D721Med (cell line): ENCODE results near the gene TPST2.

Source experiments
- DNase-seq: peaks from one replicate; pipeline ENCODE4 v3.0.0; 2011; ENCODE audit warnings: low spot score; ENCODE audit not compliant: insufficient read length
- FAIRE-seq: peaks from 2 replicates; lab custom pipeline; 2011; peaks lifted over from hg19 to GRCh38; lab: Jason Lieb, UNC
- TF ChIP-seq, protein P1 (sequence below): IDR thresholded peaks from 2 replicates; pipeline ENCODE4 v1.5.1; 2012; ENCODE audit warnings: mild to moderate bottlenecking, control low read depth; ENCODE audit not compliant: insufficient read depth; ENCODE audit errors: missing control alignments

Gene TPST2

DNA sequence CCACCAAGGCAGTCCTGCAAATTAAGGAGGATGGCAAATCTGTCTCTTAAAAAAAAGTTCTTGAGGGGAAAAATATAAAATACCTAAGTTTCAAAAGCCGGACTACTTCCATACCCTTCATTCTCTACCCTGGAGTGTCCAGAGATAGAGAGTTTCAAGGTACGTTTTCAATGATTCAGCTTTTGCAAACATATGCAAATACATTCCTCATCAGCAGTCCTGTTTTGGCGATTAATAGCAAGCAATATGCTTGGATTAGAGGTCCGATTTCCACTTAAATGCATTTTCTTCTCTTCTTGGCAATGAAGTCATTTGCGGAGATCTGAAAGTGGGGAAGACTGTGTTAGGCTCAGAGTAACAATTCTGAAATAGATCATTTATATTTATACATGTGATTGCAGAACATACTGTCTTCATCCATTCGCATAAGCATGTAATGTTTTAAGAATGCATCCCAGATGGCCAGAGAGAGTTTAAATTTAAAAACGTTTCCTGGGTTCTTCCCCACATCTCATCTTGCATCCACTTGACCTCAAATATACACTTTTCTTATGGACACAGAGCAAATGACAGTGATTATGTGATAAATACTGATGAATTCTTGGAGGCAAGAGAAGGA lies 63.9 kb downstream of the TPST2 start:
- no peak for FAIRE-seq
- DNase-seq, result no peak
- TF ChIP-seq, protein P1, sequence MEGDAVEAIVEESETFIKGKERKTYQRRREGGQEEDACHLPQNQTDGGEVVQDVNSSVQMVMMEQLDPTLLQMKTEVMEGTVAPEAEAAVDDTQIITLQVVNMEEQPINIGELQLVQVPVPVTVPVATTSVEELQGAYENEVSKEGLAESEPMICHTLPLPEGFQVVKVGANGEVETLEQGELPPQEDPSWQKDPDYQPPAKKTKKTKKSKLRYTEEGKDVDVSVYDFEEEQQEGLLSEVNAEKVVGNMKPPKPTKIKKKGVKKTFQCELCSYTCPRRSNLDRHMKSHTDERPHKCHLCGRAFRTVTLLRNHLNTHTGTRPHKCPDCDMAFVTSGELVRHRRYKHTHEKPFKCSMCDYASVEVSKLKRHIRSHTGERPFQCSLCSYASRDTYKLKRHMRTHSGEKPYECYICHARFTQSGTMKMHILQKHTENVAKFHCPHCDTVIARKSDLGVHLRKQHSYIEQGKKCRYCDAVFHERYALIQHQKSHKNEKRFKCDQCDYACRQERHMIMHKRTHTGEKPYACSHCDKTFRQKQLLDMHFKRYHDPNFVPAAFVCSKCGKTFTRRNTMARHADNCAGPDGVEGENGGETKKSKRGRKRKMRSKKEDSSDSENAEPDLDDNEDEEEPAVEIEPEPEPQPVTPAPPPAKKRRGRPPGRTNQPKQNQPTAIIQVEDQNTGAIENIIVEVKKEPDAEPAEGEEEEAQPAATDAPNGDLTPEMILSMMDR, result no peak

DNA sequence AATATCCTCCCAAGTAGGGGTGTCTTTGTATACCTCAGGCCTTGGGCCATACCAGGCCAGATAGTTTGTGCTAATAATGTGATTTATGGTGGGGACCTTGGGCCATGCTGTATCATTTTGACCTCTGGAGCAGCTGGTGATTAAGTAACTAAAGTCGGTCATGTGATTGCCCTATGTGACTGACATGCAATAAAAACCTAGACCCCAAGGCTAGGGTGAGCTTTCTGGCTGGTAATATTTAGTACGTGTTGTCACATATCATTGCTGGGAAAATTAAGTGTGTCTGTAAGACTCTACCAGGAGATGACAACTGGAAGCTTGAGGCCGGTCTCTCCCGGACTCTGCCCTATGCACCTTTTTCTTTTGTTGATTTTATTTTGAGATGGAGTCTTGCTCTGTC lies 65.1 kb downstream of the TPST2 start:
- no peak for FAIRE-seq
- TF ChIP-seq, protein P1, result no peak
- no peak for DNase-seq

DNA sequence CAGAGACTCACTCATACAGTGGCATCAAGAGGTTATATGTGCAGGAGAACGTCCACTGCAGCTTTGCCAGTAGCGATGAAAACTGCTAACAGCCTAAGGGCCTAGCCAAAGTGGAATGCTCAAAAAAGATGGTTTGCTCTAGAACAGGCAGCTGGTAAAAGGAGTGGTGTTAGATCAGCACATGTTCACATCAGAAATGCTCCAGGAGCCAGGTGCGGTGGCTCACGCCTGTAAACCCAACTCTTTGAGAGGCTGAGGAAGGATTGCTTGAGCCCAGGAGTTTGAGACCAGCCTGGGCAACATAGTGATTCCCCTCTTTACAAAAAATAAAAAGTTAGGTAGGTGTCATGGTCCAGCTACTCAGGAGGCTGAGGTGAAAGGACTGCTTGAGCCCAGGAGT lies 67.3 kb downstream of the TPST2 start:
- FAIRE-seq, result no peak
- TF ChIP-seq, protein P1, result no peak

DNA sequence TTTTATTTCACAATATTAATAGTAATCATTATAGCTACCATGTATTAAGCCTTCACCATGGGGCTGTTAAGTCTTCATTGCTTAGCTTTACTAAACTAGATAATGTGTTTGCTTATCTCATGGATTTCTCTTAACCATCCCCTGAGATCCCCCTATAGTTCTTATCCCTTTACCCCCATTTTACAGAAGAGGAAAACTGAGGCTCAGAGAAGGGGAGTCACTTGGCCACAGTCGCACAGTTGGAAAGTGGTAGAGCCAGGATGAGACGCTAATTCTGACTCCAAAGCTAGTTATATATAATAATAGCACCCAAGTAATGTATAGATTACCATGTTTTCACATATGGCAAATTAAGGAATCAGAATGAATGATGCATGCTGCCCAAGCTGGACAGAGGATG lies 67.9 kb downstream of the TPST2 start:
- TF ChIP-seq, protein P1, result no peak
- no peak for DNase-seq
- FAIRE-seq, result no peak

More for the DNA sequence above, 67.3 kb downstream of the TPST2 start:
- no peak for DNase-seq

DNA sequence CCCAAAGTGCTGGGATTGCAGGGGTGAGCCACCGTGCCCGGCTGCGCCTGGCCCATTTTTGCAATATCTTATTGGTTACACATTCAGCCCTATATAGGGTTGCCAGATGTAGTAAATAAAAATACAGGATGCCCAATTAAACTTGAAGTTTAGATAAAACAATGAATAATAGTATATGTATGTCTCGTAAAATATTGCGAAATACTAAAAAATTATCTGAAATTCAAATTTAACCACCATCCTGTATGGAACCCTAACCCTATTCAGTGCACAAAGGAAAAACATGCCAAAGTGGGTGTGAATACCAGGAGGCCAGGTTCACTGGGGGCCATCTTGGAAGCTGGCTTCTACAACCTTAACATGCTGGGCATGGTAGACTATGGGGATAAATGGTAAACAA lies 72.5 kb downstream of the TPST2 start:
- FAIRE-seq, result no peak
- TF ChIP-seq, protein P1, result no peak
- DNase-seq, result no peak

DNA sequence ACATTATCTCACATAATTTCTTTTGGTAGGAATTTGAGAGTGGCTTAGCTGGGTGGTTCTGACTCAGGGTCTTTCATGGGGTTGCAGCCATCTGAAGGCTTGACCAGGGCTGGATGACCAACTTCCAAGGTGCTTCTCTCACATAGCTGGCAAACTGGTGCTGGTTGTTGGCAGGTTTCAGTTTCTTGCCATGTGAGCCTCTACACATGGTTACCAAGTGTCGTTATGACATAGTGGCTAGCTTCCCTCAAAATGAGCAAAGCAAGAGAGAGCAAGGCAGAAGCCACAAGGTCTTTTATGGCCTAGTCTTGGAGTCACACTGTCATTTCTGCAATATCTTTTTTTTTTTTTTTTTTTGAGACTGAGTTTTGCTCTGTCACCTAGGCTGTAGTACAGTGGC lies 73.4 kb downstream of the TPST2 start:
- TF ChIP-seq, protein P1, result no peak
- DNase-seq (no peak), FAIRE-seq (no peak)

DNA sequence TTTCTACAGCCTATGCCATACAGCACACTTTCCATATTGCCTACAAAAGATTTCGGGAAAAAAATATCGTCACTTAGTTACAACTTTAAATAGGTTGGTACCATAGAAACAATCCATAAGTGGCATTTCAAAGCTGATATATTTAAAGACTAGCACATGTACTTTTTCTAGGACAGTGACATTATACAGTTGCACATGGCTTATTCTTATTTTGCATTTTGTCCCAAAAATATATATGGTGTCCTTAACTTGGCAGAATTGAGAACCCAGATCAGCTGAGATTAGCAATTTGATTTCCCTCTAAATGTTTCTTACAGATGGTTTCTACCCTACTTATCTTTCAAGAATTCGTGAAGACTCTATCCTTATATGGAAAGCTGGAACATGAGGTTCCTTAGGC lies 74.0 kb downstream of the TPST2 start:
- DNase-seq (no peak), FAIRE-seq (no peak)
- TF ChIP-seq, protein P1, result no peak
